Stimulated activated CD8-positive, alpha-beta memory T cell treated with anti-CD3 and anti-CD28 coated beads, Interleukin-15, amount 100 ng/mL, for 48 hours (primary cell): ENCODE results near the gene MDK.
"Not testable (repeated sequence)": the region's sequence is repeated elsewhere in the genome, so short reads cannot be mapped to it uniquely, and the experiment has no call there.

ENCODE experiments used
- DNase-seq, 2 donors: peaks; one replicate each; pipeline ENCODE4 v3.0.0-alpha.2; 2020; ENCODE audit warnings: low read depth in 2 of 2

The MDK gene

DNA sequence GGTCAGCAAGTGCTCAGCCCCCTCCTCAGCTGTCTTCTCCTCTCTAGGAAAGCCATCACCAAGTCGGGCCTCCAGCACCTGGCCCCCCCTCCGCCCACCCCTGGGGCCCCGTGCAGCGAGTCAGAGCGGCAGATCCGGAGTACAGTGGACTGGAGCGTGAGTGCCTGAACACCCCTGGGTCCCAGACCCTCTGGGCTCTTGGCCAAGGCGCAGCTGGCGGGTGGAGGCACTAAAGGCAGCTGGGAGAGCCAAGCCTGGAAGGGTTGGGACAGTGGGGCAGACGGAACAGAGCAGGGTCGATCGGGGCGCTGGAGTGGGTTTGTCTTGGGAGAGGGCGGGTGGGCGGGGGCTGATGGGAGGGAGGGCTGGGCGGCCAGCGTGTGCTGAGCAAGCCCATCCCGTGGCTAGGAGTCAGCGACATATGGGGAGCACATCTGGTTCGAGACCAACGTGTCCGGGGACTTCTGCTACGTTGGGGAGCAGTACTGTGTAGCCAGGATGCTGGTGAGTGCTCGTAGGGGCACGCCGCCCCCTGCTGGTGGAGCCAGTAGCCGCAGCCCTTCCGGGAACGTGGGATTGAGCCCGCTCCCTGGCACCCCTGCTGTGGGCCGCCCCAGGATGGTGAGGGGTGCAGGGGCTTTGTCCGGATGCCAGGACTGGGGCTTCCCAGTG is 14.1 kb upstream of the MDK start:
- peak; percentile 64 to 65 for DNase-seq

DNA sequence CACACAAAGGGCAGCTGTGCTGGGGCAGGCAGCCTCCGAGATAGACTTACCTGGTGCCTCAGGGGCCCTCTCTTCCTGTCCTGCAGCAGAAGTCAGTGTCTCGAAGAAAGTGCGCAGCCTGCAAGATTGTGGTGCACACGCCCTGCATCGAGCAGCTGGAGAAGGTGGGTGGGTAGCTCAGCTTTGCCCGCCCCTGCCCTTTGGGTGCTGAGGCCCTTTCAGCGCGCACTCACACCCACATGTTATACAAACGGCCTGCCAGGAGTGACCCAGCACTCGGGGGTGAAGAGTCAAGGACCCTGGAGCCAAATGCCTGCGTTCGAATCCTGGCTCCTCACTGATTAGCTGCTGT is 13.6 kb upstream of the MDK start:
- no peak for DNase-seq

GRCh38 chr11:46369458-46370152 is 11.9 kb upstream of the MDK start:
- DNase-seq, result no peak

DNA sequence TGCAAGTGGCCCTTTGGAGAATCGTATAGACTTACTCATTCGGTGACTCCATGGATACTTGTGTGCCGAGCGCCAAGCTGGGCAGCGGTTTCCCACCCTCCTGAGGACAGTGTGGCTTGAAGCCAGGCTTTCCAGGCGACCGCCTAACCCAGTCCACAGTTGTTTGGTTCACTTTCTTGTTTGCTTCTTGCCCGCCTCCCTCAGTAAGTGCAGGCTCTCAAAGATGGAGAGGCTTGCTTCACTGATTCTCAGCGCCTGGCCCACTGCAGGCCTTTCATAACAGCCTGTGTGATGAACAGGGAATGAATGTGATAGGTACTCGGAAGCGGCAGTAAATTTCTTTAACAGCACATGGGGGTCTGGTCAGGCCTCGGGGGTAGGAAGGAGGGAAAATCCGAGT is 11.2 kb upstream of the MDK start:
- DNase-seq, result no peak

- DNase-seq, result not testable (repeated sequence)
Measured at GRCh38 chr11:46371262-46371661, 10.2 kb upstream of the MDK start.

- no peak for DNase-seq
Measured at GRCh38 chr11:46372086-46372485, 9.4 kb upstream of the MDK start.

- DNase-seq, result not testable (repeated sequence)
Measured at GRCh38 chr11:46372501-46372900, 9.0 kb upstream of the MDK start.

GRCh38 chr11:46373787-46374740 is 7.4 kb upstream of the MDK start:
- no peak for DNase-seq

GRCh38 chr11:46374815-46375214 is 6.7 kb upstream of the MDK start:
- DNase-seq, result no peak

DNA sequence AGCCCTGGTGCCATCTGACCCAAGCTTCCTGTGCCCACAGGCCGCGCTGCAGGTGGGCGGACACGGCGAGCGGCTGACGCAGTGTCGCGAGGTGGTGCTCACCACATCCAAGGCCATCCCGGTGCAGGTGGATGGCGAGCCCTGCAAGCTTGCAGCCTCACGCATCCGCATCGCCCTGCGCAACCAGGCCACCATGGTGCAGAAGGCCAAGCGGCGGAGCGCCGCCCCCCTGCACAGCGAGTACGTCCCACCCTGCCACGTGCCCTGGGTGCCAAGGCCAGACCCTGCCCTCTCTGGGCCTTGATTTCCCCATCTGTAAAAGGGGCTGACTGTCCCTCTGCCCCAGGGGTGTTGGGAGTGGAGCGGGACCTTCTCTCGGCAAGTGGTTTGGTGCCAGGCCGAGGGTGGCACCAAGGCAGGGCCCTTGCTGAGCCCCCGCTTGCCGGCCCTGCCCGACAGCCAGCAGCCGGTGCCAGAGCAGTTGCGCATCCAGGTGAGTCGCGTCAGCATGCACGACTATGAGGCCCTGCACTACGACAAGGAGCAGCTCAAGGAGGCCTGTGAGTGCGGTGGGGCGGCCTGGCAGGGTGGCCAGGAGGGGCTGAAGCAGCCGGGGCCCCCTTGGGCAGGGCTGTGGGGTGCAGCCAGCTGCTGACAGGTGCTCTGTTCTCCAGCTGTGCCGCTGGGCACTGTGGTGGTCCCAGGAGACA is 5.9 kb upstream of the MDK start:
- DNase-seq, result no peak

GRCh38 chr11:46376258-46377050 is 5.0 kb upstream of the MDK start:
- no peak for DNase-seq

GRCh38 chr11:46377290-46377689 is 4.2 kb upstream of the MDK start:
- no peak for DNase-seq

GRCh38 chr11:46377831-46378230 is 3.6 kb upstream of the MDK start:
- DNase-seq, result no peak

GRCh38 chr11:46378296-46378695 is 3.2 kb upstream of the MDK start:
- no peak for DNase-seq

GRCh38 chr11:46378811-46379481 is 2.5 kb upstream of the MDK start:
- DNase-seq, result no peak

- not testable (repeated sequence) for DNase-seq
Measured at GRCh38 chr11:46379482-46380293, 1.8 kb upstream of the MDK start.

GRCh38 chr11:46380340-46381047 is 975 bp upstream of the MDK start:
- peak; percentile 57 to 68 for DNase-seq

DNA sequence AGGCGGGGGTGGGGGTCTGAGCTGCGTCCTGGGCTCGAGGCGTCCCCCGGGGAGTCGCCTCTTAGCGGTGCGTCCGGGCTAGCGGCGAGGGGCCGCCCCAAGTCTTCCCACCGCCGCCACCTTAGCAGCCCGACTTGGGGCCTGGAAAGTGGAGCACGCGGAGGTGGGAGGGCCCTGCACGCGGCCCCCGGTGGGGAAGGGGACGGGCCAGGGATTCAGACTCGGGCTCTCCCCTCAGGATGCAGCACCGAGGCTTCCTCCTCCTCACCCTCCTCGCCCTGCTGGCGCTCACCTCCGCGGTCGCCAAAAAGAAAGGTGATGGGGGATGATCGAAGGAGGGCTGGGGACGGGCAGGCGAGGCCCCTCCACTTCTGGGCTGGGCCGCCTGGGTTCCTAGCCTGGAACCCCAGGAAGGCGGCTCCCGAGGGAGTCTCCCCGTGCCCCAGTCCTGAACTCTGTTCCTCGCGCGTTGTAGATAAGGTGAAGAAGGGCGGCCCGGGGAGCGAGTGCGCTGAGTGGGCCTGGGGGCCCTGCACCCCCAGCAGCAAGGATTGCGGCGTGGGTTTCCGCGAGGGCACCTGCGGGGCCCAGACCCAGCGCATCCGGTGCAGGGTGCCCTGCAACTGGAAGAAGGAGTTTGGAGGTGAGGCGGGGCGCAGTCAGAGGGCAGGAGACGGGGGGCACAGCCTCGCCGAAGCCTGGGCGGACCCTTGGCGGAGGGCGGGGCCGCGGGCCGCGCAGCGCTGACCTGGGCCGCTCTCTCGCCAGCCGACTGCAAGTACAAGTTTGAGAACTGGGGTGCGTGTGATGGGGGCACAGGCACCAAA is 563 bp downstream of the MDK start:
- DNase-seq, result no peak
